Upper lobe of left lung (tissue), 4 donors: Measurements from ENCODE around the gene ARMH4.

ENCODE experiments used
- POLR2A ChIP-seq, 4 donors: fragments of 450-650 bp; IDR thresholded peaks; one replicate each; pipeline ENCODE4 v1.5.1; 2016 to 2017; ENCODE audit warnings: antibody characterized with exemption in 4 of 4, mild to moderate bottlenecking in 2 of 4
- POLR2AphosphoS5 ChIP-seq, 2 donors: sonication (generic); formaldehyde crosslinking; IDR thresholded peaks; one replicate each; pipeline ENCODE4 v1.5.1; 2017; ENCODE audit warnings: antibody characterized with exemption in 2 of 2
- TF ChIP-seq, protein P1 (sequence below), 6 experiments: fragments of 450-650 bp in 4 of 6; fragments of 200-600 bp in 2 of 6; sonication (generic) in 2 of 6; IDR thresholded peaks; one replicate each; pipeline ENCODE4 v1.5.1; 2016 to 2019; ENCODE audit warnings: antibody characterized with exemption in 6 of 6

DNA sequence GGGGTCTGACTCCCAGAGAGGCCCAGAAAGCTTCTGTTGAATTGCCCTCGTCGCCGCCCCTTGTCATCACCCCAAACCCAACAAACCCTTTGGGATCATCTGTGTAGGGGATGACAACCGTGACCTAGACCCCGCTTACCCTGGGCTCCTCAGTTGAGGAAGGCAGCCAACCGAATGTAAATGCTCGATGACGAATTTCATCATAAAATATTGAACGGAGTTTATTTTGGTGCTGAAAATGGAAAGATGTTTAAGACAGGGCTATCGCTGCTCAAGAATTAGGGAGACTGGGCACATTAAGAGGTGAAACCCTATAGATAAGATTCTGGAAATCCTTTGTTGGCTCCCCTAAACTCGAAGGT is 48.4 kb upstream of the ARMH4 start:
- TF ChIP-seq, protein P1, sequence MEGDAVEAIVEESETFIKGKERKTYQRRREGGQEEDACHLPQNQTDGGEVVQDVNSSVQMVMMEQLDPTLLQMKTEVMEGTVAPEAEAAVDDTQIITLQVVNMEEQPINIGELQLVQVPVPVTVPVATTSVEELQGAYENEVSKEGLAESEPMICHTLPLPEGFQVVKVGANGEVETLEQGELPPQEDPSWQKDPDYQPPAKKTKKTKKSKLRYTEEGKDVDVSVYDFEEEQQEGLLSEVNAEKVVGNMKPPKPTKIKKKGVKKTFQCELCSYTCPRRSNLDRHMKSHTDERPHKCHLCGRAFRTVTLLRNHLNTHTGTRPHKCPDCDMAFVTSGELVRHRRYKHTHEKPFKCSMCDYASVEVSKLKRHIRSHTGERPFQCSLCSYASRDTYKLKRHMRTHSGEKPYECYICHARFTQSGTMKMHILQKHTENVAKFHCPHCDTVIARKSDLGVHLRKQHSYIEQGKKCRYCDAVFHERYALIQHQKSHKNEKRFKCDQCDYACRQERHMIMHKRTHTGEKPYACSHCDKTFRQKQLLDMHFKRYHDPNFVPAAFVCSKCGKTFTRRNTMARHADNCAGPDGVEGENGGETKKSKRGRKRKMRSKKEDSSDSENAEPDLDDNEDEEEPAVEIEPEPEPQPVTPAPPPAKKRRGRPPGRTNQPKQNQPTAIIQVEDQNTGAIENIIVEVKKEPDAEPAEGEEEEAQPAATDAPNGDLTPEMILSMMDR (IDR thresholded peaks at IDR 0.05) = no peak
- TF ChIP-seq POLR2AphosphoS5 (IDR thresholded peaks at IDR 0.05) = no peak
- TF ChIP-seq POLR2A (IDR thresholded peaks at IDR 0.05) = no peak
